ENCODE measurements around the gene ZNHIT1.
"Not testable (repeated sequence)": the region's sequence is repeated elsewhere in the genome, so short reads cannot be mapped to it uniquely, and the experiment has no call there.

The ZNHIT1 gene

GRCh38 chr7:101248276-101248675, 30.3 kb downstream of the ZNHIT1 start:
- no peak overlapping the region for H3K27ac ChIP-seq (ENCODE audit: low read depth, low read length)
- no peaks in the 10 kb centered on the region for H3K9me3 ChIP-seq (ENCODE audit: low read length)
- no peak overlapping the region for H3K4me3 ChIP-seq (ENCODE audit: low read depth in 1 of 2, low read length in 2 of 2)
- H3K27me3 ChIP-seq (ENCODE audit: control insufficient read depth in 1 of 2, insufficient read depth in 2 of 2, low read length in 2 of 2), result no peaks in the 10 kb centered on the region
- peaks cover 31% of the 10 kb centered on the region for H3K4me1 ChIP-seq (ENCODE audit: insufficient read depth, low read length)
- H3K9ac ChIP-seq (ENCODE audit: low read length), result no peak overlapping the region
- no peaks in the 10 kb centered on the region for H3K36me3 ChIP-seq (ENCODE audit: insufficient read depth, low read length)

- Histone ChIP-seq H3K9me3 (ENCODE audit: low read length) (no peaks in the 10 kb centered on the region), H3K27me3 (ENCODE audit: control insufficient read depth in 1 of 2, insufficient read depth in 2 of 2, low read length in 2 of 2) (no peaks in the 10 kb centered on the region), H3K4me1 (ENCODE audit: insufficient read depth, low read length) (peaks cover 22% of the 10 kb centered on the region), H3K9ac (ENCODE audit: low read length) (no peak overlapping the region), H3K4me3 (ENCODE audit: low read depth in 1 of 2, low read length in 2 of 2) (no peak overlapping the region), H3K27ac (ENCODE audit: low read depth, low read length) (no peak overlapping the region), H3K36me3 (ENCODE audit: insufficient read depth, low read length) (no peaks in the 10 kb centered on the region)
Observed at GRCh38 chr7:101250324-101250723, 32.4 kb downstream of the ZNHIT1 start.

DNA sequence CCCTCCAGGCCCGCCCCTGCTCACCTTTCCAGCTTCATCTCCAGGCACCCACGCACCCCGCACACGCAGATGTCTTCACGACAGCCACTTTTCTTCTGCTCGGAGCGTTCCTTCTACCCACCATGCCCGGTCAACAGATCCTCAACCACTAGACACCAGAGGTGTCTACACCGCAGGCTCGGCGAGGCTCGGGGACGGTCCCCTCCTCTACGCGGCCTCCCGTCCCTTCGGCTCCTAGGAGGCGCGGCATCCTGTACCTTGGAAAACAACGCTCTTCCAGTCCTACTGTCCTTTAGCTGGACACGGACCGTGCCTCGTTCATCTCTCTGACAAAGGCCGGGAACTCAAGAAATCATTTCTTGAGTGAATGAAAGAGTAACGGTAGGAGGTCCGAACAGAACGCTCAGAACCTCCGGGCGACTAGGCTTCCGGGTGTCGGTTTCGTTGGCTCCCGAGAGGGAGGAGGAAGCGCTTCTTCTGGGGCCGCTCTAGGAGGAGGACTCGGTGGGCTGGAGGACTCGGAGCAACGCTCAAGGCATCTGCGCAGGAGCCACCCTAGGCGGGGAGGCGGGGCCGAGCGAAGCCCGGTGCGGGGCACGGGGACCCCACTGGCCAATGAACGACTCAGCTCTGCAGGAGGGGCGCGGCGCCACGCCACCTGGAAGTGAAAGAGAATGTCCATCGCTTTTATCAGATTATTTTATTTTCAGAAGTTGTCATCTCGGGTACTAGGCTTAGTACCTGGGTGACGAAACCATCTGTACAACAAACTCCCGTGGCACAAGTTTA, 34.1 kb downstream of the ZNHIT1 start:
- peak overlapping the region; percentile 1 for H3K27ac ChIP-seq (ENCODE audit: low read depth, low read length)
- peak overlapping the region; percentile 54 to 95 for H3K4me3 ChIP-seq (ENCODE audit: low read depth in 1 of 2, low read length in 2 of 2)
- peak overlapping the region; percentile 74 for H3K9ac ChIP-seq (ENCODE audit: low read length)
- H3K4me1 ChIP-seq (ENCODE audit: insufficient read depth, low read length), result peaks cover 13% of the 10 kb centered on the region
- H3K36me3 ChIP-seq (ENCODE audit: insufficient read depth, low read length), result no peaks in the 10 kb centered on the region
- no peaks in the 10 kb centered on the region for H3K27me3 ChIP-seq (ENCODE audit: control insufficient read depth in 1 of 2, insufficient read depth in 2 of 2, low read length in 2 of 2)
- H3K9me3 ChIP-seq (ENCODE audit: low read length), result no peaks in the 10 kb centered on the region

DNA sequence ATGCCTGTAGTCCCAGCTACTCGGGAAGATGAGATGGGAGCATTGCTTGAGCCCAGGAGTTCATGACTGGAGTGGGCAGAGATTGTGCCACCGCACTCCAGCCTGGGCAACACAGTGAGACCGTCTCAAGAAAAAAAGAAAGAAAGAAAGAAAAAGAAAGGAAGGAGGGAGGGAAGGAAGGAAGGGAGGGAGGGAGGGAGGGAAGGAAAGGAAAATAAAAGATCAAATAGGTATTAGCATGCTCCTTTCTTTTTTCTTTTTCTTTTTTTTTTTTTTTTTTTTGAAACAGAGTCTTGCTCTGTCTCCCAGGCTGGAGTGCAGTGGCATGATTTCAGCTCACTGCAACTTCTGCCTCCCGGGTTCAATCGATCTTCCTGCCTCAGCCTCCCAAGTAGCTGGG, 35.2 kb downstream of the ZNHIT1 start:
- H3K4me3 ChIP-seq (ENCODE audit: low read depth in 1 of 2, low read length in 2 of 2); H3K27me3 ChIP-seq (ENCODE audit: control insufficient read depth in 1 of 2, insufficient read depth in 2 of 2, low read length in 2 of 2); H3K27ac ChIP-seq (ENCODE audit: low read depth, low read length); H3K36me3 ChIP-seq (ENCODE audit: insufficient read depth, low read length); H3K9me3 ChIP-seq (ENCODE audit: low read length); H3K9ac ChIP-seq (ENCODE audit: low read length): not testable (repeated sequence)
- H3K4me1 ChIP-seq (ENCODE audit: insufficient read depth, low read length), result peaks cover 13% of the 10 kb centered on the region

GRCh38 chr7:101255796-101256195, 37.8 kb downstream of the ZNHIT1 start:
- no peak overlapping the region for H3K27ac ChIP-seq (ENCODE audit: low read depth, low read length)
- H3K9me3 ChIP-seq (ENCODE audit: low read length), result no peaks in the 10 kb centered on the region
- no peaks in the 10 kb centered on the region for H3K36me3 ChIP-seq (ENCODE audit: insufficient read depth, low read length)
- no peaks in the 10 kb centered on the region for H3K27me3 ChIP-seq (ENCODE audit: control insufficient read depth in 1 of 2, insufficient read depth in 2 of 2, low read length in 2 of 2)
- H3K4me3 ChIP-seq (ENCODE audit: low read depth in 1 of 2, low read length in 2 of 2), result no peak overlapping the region
- H3K4me1 ChIP-seq (ENCODE audit: insufficient read depth, low read length), result peaks cover 7% of the 10 kb centered on the region
- H3K9ac ChIP-seq (ENCODE audit: low read length), result no peak overlapping the region

DNA sequence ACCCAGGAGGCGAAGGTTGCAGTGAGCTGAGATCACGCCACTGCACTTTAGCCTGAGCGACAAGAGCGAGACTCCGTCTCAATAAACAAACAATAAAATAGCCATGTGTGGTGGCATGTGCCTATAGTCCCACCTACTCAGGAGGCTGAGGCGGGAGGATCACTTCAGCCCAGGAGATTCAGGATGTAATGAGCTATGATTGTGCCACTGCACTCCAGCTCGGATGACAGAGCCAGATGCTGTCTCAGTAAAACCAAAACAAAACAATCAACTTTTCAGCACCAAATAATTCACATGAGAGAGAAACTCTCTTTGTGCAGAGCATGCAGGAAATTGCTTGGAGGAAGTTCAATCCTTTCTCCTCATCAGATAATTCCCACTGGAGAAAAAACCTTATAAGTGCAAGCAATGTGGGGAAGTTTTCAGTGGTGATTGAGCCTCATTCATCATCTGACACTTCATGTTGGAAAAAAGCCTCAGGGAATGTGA, 40.3 kb downstream of the ZNHIT1 start:
- no peaks in the 10 kb centered on the region for H3K27me3 ChIP-seq (ENCODE audit: control insufficient read depth in 1 of 2, insufficient read depth in 2 of 2, low read length in 2 of 2)
- H3K9ac ChIP-seq (ENCODE audit: low read length), result no peak overlapping the region
- no peaks in the 10 kb centered on the region for H3K9me3 ChIP-seq (ENCODE audit: low read length)
- H3K4me1 ChIP-seq (ENCODE audit: insufficient read depth, low read length), result no peaks in the 10 kb centered on the region
- H3K36me3 ChIP-seq (ENCODE audit: insufficient read depth, low read length), result no peaks in the 10 kb centered on the region
- H3K27ac ChIP-seq (ENCODE audit: low read depth, low read length), result no peak overlapping the region
- no peak overlapping the region for H3K4me3 ChIP-seq (ENCODE audit: low read depth in 1 of 2, low read length in 2 of 2)

DNA sequence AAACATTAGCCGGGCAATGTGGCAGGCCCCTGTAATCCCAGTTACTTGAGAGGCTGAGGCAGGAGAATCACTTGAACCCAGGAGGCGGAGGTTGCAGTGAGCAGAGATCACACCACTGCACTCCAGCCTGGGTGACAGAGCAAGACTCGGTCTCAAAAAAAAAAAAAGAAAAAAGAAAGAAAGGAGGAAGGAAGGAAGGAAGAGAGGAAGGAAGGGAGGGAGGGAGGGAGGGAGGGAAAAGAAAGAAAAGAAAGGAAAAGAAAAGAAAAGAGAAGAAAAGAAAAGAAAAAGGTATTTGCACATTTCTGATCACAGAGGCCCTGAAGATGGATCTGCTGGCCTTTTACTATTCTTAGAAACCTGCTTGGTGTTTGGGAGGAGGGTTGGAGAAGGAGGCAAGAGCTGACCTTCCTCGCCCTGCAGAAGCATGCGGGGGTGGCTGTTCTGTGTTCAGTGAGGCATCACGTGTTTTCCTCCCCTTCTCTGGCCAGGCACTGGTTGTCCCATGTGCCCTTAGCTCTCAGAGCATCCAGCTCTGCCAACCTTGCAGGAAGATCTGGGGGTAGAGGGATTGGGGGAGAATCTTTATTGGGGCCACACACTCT, 46.2 kb downstream of the ZNHIT1 start:
- H3K36me3 ChIP-seq (ENCODE audit: insufficient read depth, low read length); H3K27me3 ChIP-seq (ENCODE audit: control insufficient read depth in 1 of 2, insufficient read depth in 2 of 2, low read length in 2 of 2); H3K27ac ChIP-seq (ENCODE audit: low read depth, low read length); H3K9me3 ChIP-seq (ENCODE audit: low read length); H3K4me1 ChIP-seq (ENCODE audit: insufficient read depth, low read length); H3K9ac ChIP-seq (ENCODE audit: low read length); H3K4me3 ChIP-seq (ENCODE audit: low read depth in 1 of 2, low read length in 2 of 2): not testable (repeated sequence)

GRCh38 chr7:101265622-101266516, 47.9 kb downstream of the ZNHIT1 start:
- Histone ChIP-seq H3K4me1 (ENCODE audit: insufficient read depth, low read length) (no peaks in the 10 kb centered on the region), H3K36me3 (ENCODE audit: insufficient read depth, low read length) (no peaks in the 10 kb centered on the region), H3K9me3 (ENCODE audit: low read length) (no peaks in the 10 kb centered on the region), H3K9ac (ENCODE audit: low read length) (no peak overlapping the region), H3K27ac (ENCODE audit: low read depth, low read length) (no peak overlapping the region), H3K27me3 (ENCODE audit: control insufficient read depth in 1 of 2, insufficient read depth in 2 of 2, low read length in 2 of 2) (no peaks in the 10 kb centered on the region), H3K4me3 (ENCODE audit: low read depth in 1 of 2, low read length in 2 of 2) (no peak overlapping the region)

DNA sequence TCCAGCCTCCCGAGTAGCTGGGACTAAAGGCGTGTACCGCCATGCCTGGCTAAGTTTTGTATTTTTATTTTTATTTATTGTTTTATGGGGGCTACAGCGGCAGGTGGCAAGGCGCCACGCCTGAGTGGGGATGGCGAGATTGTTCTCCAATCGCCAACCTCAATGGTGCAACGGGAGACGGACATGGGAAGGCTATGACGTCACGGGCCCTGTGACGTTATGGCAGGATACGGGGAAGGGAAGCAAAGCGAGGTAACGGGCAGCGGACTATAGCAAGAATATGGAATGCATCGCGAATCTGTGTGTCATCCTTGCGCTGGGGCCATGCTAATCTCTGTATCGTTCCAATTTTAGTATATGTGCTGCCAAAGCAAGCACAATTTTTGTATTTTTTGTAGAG, 51.7 kb downstream of the ZNHIT1 start:
- Histone ChIP-seq H3K4me3 (ENCODE audit: low read depth in 1 of 2, low read length in 2 of 2) (no peak overlapping the region), H3K27ac (ENCODE audit: low read depth, low read length) (no peak overlapping the region), H3K9me3 (ENCODE audit: low read length) (no peaks in the 10 kb centered on the region), H3K36me3 (ENCODE audit: insufficient read depth, low read length) (no peaks in the 10 kb centered on the region), H3K9ac (ENCODE audit: low read length) (no peak overlapping the region), H3K4me1 (ENCODE audit: insufficient read depth, low read length) (no peaks in the 10 kb centered on the region), H3K27me3 (ENCODE audit: control insufficient read depth in 1 of 2, insufficient read depth in 2 of 2, low read length in 2 of 2) (no peaks in the 10 kb centered on the region)

DNA sequence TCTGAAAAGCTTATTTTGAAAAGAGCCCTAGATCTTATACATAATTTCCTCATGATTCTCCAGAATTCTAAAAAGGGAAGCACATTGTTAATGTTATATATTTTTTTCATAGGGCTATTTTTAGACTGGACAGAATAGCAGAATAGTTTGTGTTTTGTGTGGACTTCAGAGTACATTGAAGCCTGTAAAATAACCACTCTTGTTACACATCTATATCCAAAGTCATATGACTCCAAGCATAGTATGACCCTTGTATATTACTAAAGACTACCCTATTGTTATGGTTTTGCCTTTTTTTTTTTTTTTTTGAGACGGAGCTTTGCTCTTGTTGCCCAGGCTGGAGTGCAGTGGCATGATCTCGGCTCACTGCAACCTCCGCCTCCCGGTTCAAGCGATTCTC, 53.1 kb downstream of the ZNHIT1 start:
- Histone ChIP-seq H3K4me1 (ENCODE audit: insufficient read depth, low read length) (no peaks in the 10 kb centered on the region), H3K4me3 (ENCODE audit: low read depth in 1 of 2, low read length in 2 of 2) (no peak overlapping the region), H3K9me3 (ENCODE audit: low read length) (no peaks in the 10 kb centered on the region), H3K9ac (ENCODE audit: low read length) (no peak overlapping the region), H3K27ac (ENCODE audit: low read depth, low read length) (no peak overlapping the region), H3K36me3 (ENCODE audit: insufficient read depth, low read length) (no peaks in the 10 kb centered on the region), H3K27me3 (ENCODE audit: control insufficient read depth in 1 of 2, insufficient read depth in 2 of 2, low read length in 2 of 2) (no peaks in the 10 kb centered on the region)

DNA sequence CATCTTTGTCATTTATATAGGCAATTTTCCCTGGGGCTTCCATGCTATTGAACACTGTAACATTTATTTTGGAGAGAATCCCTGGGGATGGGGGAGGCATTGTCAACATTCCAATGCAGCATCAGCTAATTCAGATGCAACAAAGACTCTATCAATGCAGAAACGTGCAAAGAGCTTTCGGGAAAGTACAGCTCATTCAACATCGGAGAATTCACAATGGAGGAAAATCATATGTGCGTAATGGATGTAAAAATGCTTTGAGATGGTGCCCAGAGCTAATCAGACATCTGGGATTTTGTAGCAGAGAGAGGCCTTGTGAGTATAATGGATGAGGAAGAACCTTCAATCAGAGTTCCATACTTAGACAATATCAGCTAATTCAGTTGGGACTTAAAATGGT, 55.2 kb downstream of the ZNHIT1 start:
- Histone ChIP-seq H3K27ac (ENCODE audit: low read depth, low read length) (no peak overlapping the region), H3K27me3 (ENCODE audit: control insufficient read depth in 1 of 2, insufficient read depth in 2 of 2, low read length in 2 of 2) (no peaks in the 10 kb centered on the region), H3K4me3 (ENCODE audit: low read depth in 1 of 2, low read length in 2 of 2) (no peak overlapping the region), H3K36me3 (ENCODE audit: insufficient read depth, low read length) (no peaks in the 10 kb centered on the region), H3K9ac (ENCODE audit: low read length) (no peak overlapping the region), H3K4me1 (ENCODE audit: insufficient read depth, low read length) (no peaks in the 10 kb centered on the region), H3K9me3 (ENCODE audit: low read length) (no peaks in the 10 kb centered on the region)
